ENCODE data around the gene EHHADH. TPM values are rescaled to one million over a fixed set of nuclear protein-coding genes. Genes with fewer than 3 reads are reported as not detected.
"Not testable (repeated sequence)": the region's sequence is repeated elsewhere in the genome, so short reads cannot be mapped to it uniquely, and the experiment has no call there.

EHHADH gene
- total RNA-seq: 6.2 and 7.6 TPM in 2 replicates
- long read RNA-seq, transcript EHHADH-201 (7 exons, 3,850 nt): major isoform, 10 of 22 reads
- long read RNA-seq, partial matches to known transcripts: 4 of 22 reads
- long read RNA-seq, other reads (novel, unspliced or antisense): 8 of 22 reads

DNA sequence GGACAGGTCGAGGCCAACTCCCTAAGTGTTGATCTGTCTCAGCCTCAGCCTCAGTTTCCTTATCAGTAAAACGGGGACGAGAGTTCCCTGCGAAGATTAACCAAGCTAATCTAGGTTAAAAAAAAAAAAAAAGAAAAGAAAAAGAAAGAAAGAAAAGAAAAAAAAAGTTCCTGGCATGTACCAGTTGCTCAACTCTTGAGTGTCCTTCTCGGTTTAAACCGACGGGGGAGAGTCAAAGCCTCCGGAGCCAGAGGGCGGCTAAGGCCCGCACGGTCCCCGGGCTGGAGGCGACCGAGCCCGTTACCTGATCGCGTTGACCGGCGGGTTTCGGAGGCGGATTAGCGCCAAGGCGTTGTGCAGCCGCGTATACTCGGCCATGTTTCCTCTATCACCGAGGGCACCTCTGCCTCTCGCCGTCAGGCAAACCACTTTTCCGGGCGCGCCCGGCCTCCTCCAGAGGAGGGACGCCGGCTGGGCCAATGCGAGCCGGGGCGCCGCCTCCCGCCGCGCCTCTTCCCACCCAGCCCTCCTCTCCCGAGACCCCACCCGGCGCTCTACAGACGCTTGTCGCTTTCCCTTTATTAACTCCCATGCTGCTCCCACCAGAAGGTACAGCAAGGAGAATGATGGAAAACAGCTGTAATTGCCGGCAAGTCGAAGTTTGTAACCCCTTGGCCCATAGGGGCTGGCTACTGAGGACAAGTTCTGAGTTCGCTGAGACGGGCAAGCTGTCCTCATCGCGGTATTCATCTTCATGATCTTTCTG is at the start of gene EHHADH:
TSS of gene EHHADH (minus strand) at position 405 of the 766 bp plus-strand sequence. CDS start at position 378, 27 bp downstream.
- Mint-ChIP-seq H3K4me3 (ENCODE audit: low read depth) (peak within 1 kb of the TSS; percentile 76), H3K36me3 (ENCODE audit: insufficient read depth) (peaks cover 1% of the 10 kb centered on the region), H3K27me3 (no peaks in the 10 kb centered on the region), H3K4me1 (ENCODE audit: low read depth) (peaks cover 27% of the 10 kb centered on the region), H3K27ac (no peak within 1 kb of the TSS), H3K9me3 (ENCODE audit: low read depth) (peaks cover 17% of the 10 kb centered on the region)
- peak; percentile 33 for DNase-seq (ENCODE audit: low spot score, unreplicated experiment)
- no peak for TF ChIP-seq CTCF (IDR thresholded peaks at IDR 0.05; ENCODE audit: unreplicated experiment)

- H3K4me3 Mint-ChIP-seq (ENCODE audit: low read depth); H3K4me1 Mint-ChIP-seq (ENCODE audit: low read depth); H3K27me3 Mint-ChIP-seq; H3K27ac Mint-ChIP-seq; DNase-seq (ENCODE audit: low spot score, unreplicated experiment): not testable (repeated sequence)
- H3K9me3 Mint-ChIP-seq (ENCODE audit: low read depth): peaks cover 10% of the 10 kb centered on the region
- H3K36me3 Mint-ChIP-seq (ENCODE audit: insufficient read depth): peaks cover 16% of the 10 kb centered on the region
Measured at GRCh38 chr3:185299918-185300426, 46.1 kb upstream of the EHHADH start.

- H3K27me3 Mint-ChIP-seq: no peaks in the 10 kb centered on the region
- no peak for DNase-seq (ENCODE audit: low spot score, unreplicated experiment)
- H3K4me1 Mint-ChIP-seq (ENCODE audit: low read depth): peaks cover 1% of the 10 kb centered on the region
- TF ChIP-seq CTCF (IDR thresholded peaks at IDR 0.05; ENCODE audit: unreplicated experiment): no peak
- no peak overlapping the region for H3K4me3 Mint-ChIP-seq (ENCODE audit: low read depth)
- no peaks in the 10 kb centered on the region for H3K9me3 Mint-ChIP-seq (ENCODE audit: low read depth)
- H3K36me3 Mint-ChIP-seq (ENCODE audit: insufficient read depth): peaks cover 5% of the 10 kb centered on the region
- H3K27ac Mint-ChIP-seq: no peak overlapping the region
Measured at GRCh38 chr3:185297867-185298266, 44.0 kb upstream of the EHHADH start.

DNA sequence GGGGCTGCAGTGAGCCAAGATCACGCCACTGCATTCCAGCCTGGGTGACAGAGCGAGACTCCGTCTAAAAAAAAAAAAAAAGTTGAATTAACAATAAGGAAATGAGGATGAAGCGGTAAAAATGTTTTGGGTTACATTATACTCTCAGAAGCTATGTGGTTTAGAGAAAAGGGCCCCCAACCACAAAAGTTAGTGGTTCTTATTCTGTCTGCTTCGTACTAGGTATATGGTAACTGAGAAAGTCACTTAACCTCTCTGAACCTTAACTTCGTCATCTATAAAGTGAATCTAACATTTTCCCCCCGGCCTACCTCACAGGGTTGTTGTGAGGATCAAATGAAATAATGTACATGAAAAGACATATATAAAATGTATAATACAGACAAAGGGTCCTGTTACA is 38.4 kb upstream of the EHHADH start:
- Mint-ChIP-seq H3K9me3 (ENCODE audit: low read depth) (no peaks in the 10 kb centered on the region), H3K27ac (no peak overlapping the region), H3K4me1 (ENCODE audit: low read depth) (no peaks in the 10 kb centered on the region), H3K4me3 (ENCODE audit: low read depth) (no peak overlapping the region), H3K27me3 (no peaks in the 10 kb centered on the region), H3K36me3 (ENCODE audit: insufficient read depth) (peaks cover 9% of the 10 kb centered on the region)
- TF ChIP-seq CTCF (IDR thresholded peaks at IDR 0.05; ENCODE audit: unreplicated experiment): no peak
- no peak for DNase-seq (ENCODE audit: low spot score, unreplicated experiment)

GRCh38 chr3:185290266-185290665 is 36.4 kb upstream of the EHHADH start:
- H3K9me3 Mint-ChIP-seq (ENCODE audit: low read depth): no peaks in the 10 kb centered on the region
- H3K36me3 Mint-ChIP-seq (ENCODE audit: insufficient read depth): peaks cover 8% of the 10 kb centered on the region
- no peaks in the 10 kb centered on the region for H3K27me3 Mint-ChIP-seq
- no peak for TF ChIP-seq CTCF (IDR thresholded peaks at IDR 0.05; ENCODE audit: unreplicated experiment)
- no peak for DNase-seq (ENCODE audit: low spot score, unreplicated experiment)
- H3K27ac Mint-ChIP-seq: no peak overlapping the region
- no peaks in the 10 kb centered on the region for H3K4me1 Mint-ChIP-seq (ENCODE audit: low read depth)
- H3K4me3 Mint-ChIP-seq (ENCODE audit: low read depth): no peak overlapping the region
